GM19099 (cell line): ENCODE measurements around the gene NINL.

ENCODE experiments used
- POLR2A ChIP-seq: IDR thresholded peaks from 3 replicates; pipeline ENCODE4 v1.6.1; 2011; ENCODE audit warnings: low read depth; ENCODE audit not compliant: insufficient read length; ENCODE audit errors: extremely low read depth

Gene NINL

DNA sequence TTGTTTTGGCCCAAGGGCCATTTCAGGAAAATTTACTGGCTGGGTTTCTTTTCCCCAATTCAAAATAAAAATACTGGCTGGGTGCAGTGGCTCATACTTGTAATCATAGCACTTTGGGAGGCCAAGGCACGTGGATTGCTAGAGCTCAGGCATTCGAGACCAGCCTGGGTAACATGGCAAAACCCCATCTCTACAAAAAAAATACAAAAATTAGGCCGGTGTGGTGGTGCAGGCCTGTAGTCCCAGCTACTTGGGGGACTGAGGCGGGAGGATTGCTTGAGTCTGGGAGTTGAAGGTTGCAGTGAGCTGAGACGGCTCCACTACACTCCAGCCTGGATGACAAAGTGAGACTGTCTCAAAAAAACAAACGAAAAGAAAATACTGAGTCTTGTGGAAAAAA is 60.0 kb downstream of the NINL start:
- TF ChIP-seq POLR2A: no peak

- TF ChIP-seq POLR2A: no peak
Observed at GRCh38 chr20:25521382-25521781, 63.9 kb downstream of the NINL start.

DNA sequence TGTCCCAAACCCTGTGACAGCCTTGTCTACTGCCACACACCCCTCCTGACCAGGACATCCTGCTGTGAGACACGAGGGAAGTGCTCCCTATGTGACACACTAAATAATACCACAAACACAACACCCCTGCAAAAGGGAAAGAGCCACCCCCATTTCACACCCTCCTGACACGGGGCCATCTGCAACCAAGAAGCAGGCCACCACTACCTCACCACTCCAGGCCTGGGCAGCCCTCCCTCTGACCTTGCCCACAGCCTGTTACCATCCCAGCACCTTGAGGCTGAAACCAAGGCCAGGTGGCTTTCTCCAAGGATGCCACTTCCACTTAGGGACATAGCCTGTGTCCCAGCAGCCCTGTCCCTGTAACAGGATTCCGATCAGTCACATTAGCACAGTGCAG is 68.2 kb downstream of the NINL start:
- no peak for TF ChIP-seq POLR2A

DNA sequence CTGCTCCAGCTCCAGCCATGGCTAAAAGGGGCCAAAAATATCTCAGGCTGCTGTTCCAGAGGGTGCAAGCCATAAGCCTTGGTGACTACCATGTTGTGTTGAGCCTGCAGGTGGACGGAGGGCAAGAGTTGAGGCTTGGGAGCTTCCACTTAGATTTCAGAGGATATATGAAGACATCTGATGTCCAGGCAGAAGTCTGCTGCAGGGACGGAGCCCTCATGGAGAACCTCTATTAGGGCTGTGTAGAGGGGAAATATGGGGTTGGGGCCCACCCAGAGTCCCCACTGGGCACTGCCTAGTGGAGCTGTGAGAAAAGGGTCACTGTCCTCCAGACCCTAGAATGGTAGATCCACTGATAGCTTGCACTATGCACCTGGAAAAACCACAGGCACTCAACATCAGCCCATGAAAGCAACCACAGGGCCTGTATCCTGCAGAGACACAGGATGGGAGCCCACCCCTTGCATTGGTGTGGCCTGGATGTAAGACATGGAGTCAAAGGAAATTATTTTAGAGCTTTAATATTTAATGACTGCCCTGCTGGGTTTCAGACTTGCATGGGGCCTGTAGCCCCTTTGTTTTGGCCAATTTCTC is 70.5 kb downstream of the NINL start:
- no peak for TF ChIP-seq POLR2A

- no peak for TF ChIP-seq POLR2A
Observed at GRCh38 chr20:25514195-25514594, 71.1 kb downstream of the NINL start.

GRCh38 chr20:25512709-25513108 is 72.6 kb downstream of the NINL start:
- TF ChIP-seq POLR2A: no peak

GRCh38 chr20:25511183-25511582 is 74.1 kb downstream of the NINL start:
- TF ChIP-seq POLR2A: no peak

GRCh38 chr20:25510721-25511120 is 74.6 kb downstream of the NINL start:
- no peak for TF ChIP-seq POLR2A

- no peak for TF ChIP-seq POLR2A
Observed at GRCh38 chr20:25510202-25510601, 75.1 kb downstream of the NINL start.

DNA sequence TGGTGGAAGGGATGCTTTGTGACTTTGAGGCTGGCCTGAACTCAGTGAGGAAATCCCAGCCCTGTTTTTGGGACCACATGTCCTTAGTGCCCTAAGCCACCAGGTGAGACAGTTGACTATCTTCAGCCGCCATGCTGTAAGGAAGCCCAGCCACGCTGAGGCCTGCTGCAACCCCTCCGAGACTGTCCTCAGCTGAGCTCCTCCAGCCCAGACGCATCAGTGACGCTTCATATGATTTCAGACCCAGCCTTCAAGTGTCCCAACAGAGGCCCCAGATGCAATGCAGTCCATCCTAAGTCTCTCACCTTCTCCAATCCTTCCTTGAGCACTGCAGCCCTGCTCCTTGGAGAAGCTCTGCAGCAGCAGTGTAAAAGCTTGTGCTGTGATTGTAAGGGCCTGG is 76.2 kb downstream of the NINL start:
- no peak for TF ChIP-seq POLR2A

DNA sequence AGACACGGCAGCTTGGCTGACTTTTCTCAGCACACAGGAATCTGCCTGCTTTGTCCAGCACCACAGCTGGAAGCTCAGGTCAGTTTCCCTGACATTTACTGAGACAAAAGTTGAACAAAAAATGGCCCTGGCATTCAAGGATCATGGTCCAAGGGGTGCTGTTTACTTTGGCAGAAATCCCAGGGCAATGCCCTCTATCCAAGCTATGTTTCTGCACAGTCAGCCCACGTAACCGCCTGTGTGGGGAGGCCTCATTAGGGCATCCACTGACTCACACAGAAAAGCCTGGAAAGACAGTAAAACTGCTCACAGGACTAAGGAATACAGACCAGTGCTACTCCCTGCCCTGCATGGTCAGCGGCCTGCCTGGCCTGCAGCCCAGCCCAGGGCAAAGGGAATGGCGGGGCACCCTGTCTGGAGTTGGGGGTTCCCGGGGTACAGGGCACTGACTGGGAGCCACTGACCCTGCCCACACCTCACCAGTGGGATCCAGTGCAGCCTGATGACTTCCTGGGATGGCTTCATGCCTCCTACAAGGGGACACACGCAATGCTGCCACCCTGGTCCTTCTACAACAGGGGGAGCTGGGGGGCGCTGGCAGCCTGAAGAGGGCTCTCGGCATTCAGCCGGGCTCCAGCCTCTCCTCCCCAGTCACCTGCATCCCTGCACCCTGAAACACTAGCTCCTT is 77.1 kb downstream of the NINL start:
- no peak for TF ChIP-seq POLR2A

- TF ChIP-seq POLR2A: no peak
Observed at GRCh38 chr20:25507385-25508082, 77.8 kb downstream of the NINL start.

DNA sequence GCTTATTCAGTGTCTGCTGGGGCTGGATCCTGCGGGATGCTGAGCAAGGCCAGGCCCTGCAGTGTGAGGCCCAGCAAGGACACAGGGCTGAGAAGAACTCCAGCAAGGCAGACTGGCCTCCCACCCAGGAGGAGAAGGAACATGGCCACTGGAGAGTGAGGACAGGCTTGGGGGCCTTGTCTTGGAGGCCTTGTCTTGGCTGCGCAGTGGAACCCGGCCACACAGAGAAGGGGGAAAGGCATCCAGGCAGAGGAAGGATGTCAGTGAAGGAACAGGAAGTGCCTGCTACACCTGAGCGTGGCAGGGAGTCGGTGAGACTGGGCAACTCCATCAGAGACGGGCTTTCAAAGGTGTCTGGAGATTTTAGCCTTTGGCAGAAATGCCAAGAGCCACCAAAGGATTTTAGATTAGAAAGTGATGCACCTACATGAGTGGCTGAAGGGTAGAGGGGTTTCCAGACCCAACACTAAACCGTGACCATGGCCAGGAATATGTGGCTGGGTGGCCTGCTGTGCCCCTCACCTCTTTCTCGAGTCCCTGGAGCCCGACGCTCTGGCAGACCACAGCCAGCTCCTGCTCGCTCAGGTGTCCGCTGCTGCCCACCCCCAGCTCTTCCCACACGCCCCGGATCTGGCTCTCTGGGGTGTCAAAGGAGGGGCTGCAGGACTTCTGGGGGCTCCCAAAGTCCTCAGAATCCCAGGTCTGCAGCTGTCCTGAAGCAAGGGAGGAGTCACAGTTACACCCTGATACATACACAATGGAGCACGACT is 80.8 kb downstream of the NINL start:
- no peak for TF ChIP-seq POLR2A

DNA sequence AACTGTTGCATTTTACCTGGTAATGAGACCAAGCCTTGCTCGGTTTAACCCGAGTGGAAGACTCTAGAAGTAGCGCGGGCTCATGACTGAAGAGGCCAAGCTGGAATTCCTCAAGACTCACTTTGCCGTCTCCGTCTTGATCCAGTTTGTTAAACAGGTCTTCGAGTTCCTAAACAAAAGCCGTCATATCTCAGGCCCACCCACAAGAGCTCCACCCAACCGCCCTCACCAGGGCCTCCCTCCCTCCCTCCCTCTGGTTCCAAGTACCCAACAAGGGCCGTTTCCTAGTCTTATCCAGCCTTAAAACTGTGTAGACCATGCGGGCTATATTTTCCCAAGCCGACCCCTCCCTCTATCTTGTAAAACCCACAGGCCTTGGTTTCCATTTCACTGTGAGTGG is 81.4 kb downstream of the NINL start:
- no peak for TF ChIP-seq POLR2A

- no peak for TF ChIP-seq POLR2A
Observed at GRCh38 chr20:25500880-25501351, 84.4 kb downstream of the NINL start.

DNA sequence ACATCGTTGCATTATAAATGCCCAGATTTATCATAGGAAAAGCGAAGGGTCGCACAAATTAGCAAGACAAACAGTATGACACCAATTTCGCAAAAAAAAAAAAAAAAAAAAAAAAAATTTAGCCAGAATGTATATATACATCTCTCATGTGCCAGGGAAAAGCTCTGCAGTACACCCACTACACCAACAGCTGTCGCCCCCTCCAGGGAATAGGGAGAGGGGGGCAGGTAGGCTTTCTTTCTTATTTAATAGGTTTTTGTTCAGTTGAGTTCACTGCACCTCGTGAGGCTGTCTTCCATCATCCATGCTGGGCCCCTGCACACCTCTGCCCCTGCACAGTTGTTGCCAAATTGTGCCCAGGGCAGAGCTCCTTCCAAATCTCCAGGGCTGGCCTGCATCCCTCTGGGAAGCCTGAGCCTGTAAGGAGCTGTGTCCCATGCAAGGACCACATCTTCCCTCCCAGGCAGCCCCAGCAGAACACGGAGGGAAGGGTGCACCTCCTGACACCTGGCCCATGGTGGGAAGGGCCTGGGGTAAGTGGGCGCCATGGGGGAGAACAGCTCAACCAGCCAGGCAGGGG is 85.4 kb downstream of the NINL start:
- no peak for TF ChIP-seq POLR2A

- no peak for TF ChIP-seq POLR2A
Observed at GRCh38 chr20:25499031-25499430, 86.3 kb downstream of the NINL start.
